DMS53 treated with DMSO at 0.1 percent for 48 hours (cell line): ENCODE results near the gene PILRA.
"Not testable (repeated sequence)": the region's sequence is repeated elsewhere in the genome, so short reads cannot be mapped to it uniquely, and the experiment has no call there.

Source experiments
- DNase-seq: peaks from one replicate; lab custom pipeline; 2025; ENCODE audit not compliant: unreplicated experiment; lab: John Stamatoyannopoulos, UW

PILRA gene

GRCh38 chr7:100433276-100433591 lies 59.9 kb downstream of the PILRA start:
- DNase-seq, result no peak

GRCh38 chr7:100433592-100434296 lies 60.5 kb downstream of the PILRA start:
- no peak for DNase-seq

- DNase-seq, result no peak
Observed at GRCh38 chr7:100434297-100435144, 61.2 kb downstream of the PILRA start.

GRCh38 chr7:100435401-100436304 lies 62.4 kb downstream of the PILRA start:
- peak; percentile 33 for DNase-seq

GRCh38 chr7:100437150-100438100 lies 64.1 kb downstream of the PILRA start:
- DNase-seq, result no peak

- DNase-seq, result no peak
Observed at GRCh38 chr7:100438172-100438571, 64.9 kb downstream of the PILRA start.

GRCh38 chr7:100438731-100439130 lies 65.4 kb downstream of the PILRA start:
- DNase-seq, result not testable (repeated sequence)

GRCh38 chr7:100439244-100439643 lies 66.0 kb downstream of the PILRA start:
- not testable (repeated sequence) for DNase-seq

- DNase-seq, result no peak
Observed at GRCh38 chr7:100441641-100442535, 68.6 kb downstream of the PILRA start.

GRCh38 chr7:100443096-100443840 lies 70.0 kb downstream of the PILRA start:
- DNase-seq, result no peak

GRCh38 chr7:100444311-100445278 lies 71.3 kb downstream of the PILRA start:
- DNase-seq, result peak; percentile 38

GRCh38 chr7:100446040-100446439 lies 72.8 kb downstream of the PILRA start:
- no peak for DNase-seq

GRCh38 chr7:100447363-100447762 lies 74.1 kb downstream of the PILRA start:
- DNase-seq, result not testable (repeated sequence)

GRCh38 chr7:100449190-100449795 lies 76.0 kb downstream of the PILRA start:
- DNase-seq, result no peak
